ENCODE measurements around the gene C11orf86.
A peak's percentile ranks its signal among the peaks of the same experiment; 100 is the strongest.
"Not testable (repeated sequence)": the region's sequence is repeated elsewhere in the genome, so short reads cannot be mapped to it uniquely, and the experiment has no call there.

Gene C11orf86

GRCh38 chr11:66967670-66968425 lies 7.3 kb upstream of the C11orf86 start:
- DNase-seq = peak; percentile 89

- peak; percentile 89 for DNase-seq
Observed at GRCh38 chr11:66969584-66970225, 5.4 kb upstream of the C11orf86 start.

- no peak for DNase-seq
Observed at GRCh38 chr11:66970371-66970806, 4.7 kb upstream of the C11orf86 start.

GRCh38 chr11:66970807-66971442 lies 4.2 kb upstream of the C11orf86 start:
- DNase-seq = peak; percentile 99

- DNase-seq = peak; percentile 44
Observed at GRCh38 chr11:66971488-66971887, 3.6 kb upstream of the C11orf86 start.

GRCh38 chr11:66973956-66974580 lies 1.0 kb upstream of the C11orf86 start:
- DNase-seq = no peak

GRCh38 chr11:66975405-66976027 lies 412 bp downstream of the C11orf86 start:
- DNase-seq = no peak

GRCh38 chr11:66976028-66976467 lies 944 bp downstream of the C11orf86 start:
- peak; percentile 17 for DNase-seq

GRCh38 chr11:66976925-66977324 lies 1.8 kb downstream of the C11orf86 start:
- DNase-seq = no peak

- no peak for DNase-seq
Observed at GRCh38 chr11:66978229-66978628, 3.1 kb downstream of the C11orf86 start.

GRCh38 chr11:66978717-66979116 lies 3.6 kb downstream of the C11orf86 start:
- no peak for DNase-seq

GRCh38 chr11:66979336-66979980 lies 4.4 kb downstream of the C11orf86 start:
- DNase-seq = peak; percentile 81

GRCh38 chr11:66981976-66982578 lies 7.0 kb downstream of the C11orf86 start:
- DNase-seq = peak; percentile 96

GRCh38 chr11:66983275-66983924 lies 8.3 kb downstream of the C11orf86 start:
- no peak for DNase-seq

- DNase-seq = no peak
Observed at GRCh38 chr11:66985508-66986177, 10.5 kb downstream of the C11orf86 start.

- no peak for DNase-seq
Observed at GRCh38 chr11:66986178-66986545, 11.1 kb downstream of the C11orf86 start.

GRCh38 chr11:66987158-66987620 lies 12.1 kb downstream of the C11orf86 start:
- peak; percentile 21 for DNase-seq

GRCh38 chr11:66987924-66988637 lies 13.0 kb downstream of the C11orf86 start:
- DNase-seq = no peak

GRCh38 chr11:66988741-66989140 lies 13.6 kb downstream of the C11orf86 start:
- DNase-seq = not testable (repeated sequence)

- DNase-seq = not testable (repeated sequence)
Observed at GRCh38 chr11:66989360-66989759, 14.3 kb downstream of the C11orf86 start.
